ENCODE results near the gene CHST8.

GRCh38 chr19:33691736-33692135 is 70.0 kb downstream of the CHST8 start:
- TF ChIP-seq POLR2A (IDR thresholded peaks at IDR 0.05) (no peak), CTCF (IDR thresholded peaks at IDR 0.05) (no peak), EP300 (IDR thresholded peaks at IDR 0.05) (no peak)
